Thymus (tissue), 11 donors: ENCODE results near the gene CCDC73. TPM values are rescaled to one million over a fixed set of nuclear protein-coding genes. Genes with fewer than 3 reads are reported as not detected.
"Not testable (repeated sequence)": the region's sequence is repeated elsewhere in the genome, so short reads cannot be mapped to it uniquely, and the experiment has no call there.

Experiments
- DNase-seq, 9 donors: peaks; one replicate each; pipeline ENCODE4 v3.0.0-alpha.2; 2013; ENCODE audit warnings: low spot score in 9 of 9, low read depth in 6 of 9, missing footprints in 1 of 9
- H3K27ac ChIP-seq, 2 donors: one replicate each; pipeline ENCODE4 v1.5.1; 2013; ENCODE audit warnings: control low read depth in 1 of 2, low read depth in 1 of 2, low read length in 1 of 2, mild to moderate bottlenecking in 1 of 2, moderate library complexity in 1 of 2
- H3K27me3 ChIP-seq, 2 donors: one replicate each; pipeline ENCODE4 v1.5.1; 2013; ENCODE audit warnings: low read length in 1 of 2; ENCODE audit not compliant: control insufficient read depth in 2 of 2, insufficient read depth in 1 of 2
- H3K36me3 ChIP-seq, 2 donors: one replicate each; pipeline ENCODE4 v1.5.1; 2013; ENCODE audit warnings: low read length in 1 of 2, mild to moderate bottlenecking in 1 of 2, moderate library complexity in 1 of 2; ENCODE audit not compliant: control insufficient read depth in 2 of 2, insufficient read depth in 2 of 2
- H3K4me1 ChIP-seq, 2 donors: one replicate each; pipeline ENCODE4 v1.5.1; 2013; ENCODE audit warnings: low read length in 2 of 2; ENCODE audit not compliant: control insufficient read depth in 2 of 2, insufficient read depth in 2 of 2
- H3K4me3 ChIP-seq, 2 donors: one replicate each; pipeline ENCODE4 v1.5.1; 2013; ENCODE audit warnings: low read length in 2 of 2, control low read depth in 1 of 2, mild to moderate bottlenecking in 1 of 2
- H3K9me3 ChIP-seq, 2 donors: one replicate each; pipeline ENCODE4 v1.5.1; 2013; ENCODE audit warnings: low read length in 1 of 2, mild to moderate bottlenecking in 1 of 2; ENCODE audit not compliant: control insufficient read depth in 2 of 2, insufficient read depth in 1 of 2
- WGBS: extraction: QIAGEN DNeasy Blood & Tissue Kit; methylation state at CpG from one replicate; pipeline ENCODE4 v1.1.7; 2013; 5-methylcytosine and 5-hydroxymethylcytosine counted together
- polyA plus RNA-seq: library from polyadenylated mRNA; stranded (reverse); fragments of 200-250 nt; gene quantifications from one replicate; pipeline ENCODE4 v1.2.3, GENCODE V29; 2013
- total RNA-seq: library from RNA; stranded (reverse); fragments of 120-200 nt; gene quantifications from one replicate; pipeline ENCODE4 v1.2.4, GENCODE V29; 2013
- donor health status: healthy.

Gene CCDC73
- total and polyA plus RNA-seq, 2 donors = 0.05 to 0.25 TPM

DNA sequence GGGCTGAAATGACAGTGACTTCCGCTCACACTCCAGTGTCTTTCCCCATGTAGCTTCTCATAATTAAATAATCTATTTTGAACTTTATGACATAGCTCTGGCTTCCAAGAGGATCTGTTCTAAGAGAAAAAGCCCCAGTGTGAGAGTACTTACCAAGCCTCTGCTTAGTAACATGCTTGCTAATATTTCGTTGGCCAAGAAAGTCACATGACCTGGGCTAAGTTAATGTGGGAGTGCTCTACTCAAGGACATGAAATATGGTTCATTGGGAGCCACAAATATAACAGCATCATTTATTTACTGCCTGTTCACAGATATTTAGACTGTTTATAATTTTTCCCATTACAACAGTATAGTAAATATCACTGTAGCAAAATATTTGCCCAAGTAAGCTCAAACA, 42.5 kb downstream of the CCDC73 start:
- H3K9me3 ChIP-seq = no peaks in the 10 kb centered on the region
- no peak for DNase-seq
- 98% methylated on average over 2 of the region's 2 CpGs for WGBS
- H3K27ac ChIP-seq = no peak overlapping the region
- no peaks in the 10 kb centered on the region for H3K27me3 ChIP-seq
- no peak overlapping the region for H3K4me3 ChIP-seq
- H3K36me3 ChIP-seq = no peaks in the 10 kb centered on the region
- no peaks in the 10 kb centered on the region for H3K4me1 ChIP-seq

DNA sequence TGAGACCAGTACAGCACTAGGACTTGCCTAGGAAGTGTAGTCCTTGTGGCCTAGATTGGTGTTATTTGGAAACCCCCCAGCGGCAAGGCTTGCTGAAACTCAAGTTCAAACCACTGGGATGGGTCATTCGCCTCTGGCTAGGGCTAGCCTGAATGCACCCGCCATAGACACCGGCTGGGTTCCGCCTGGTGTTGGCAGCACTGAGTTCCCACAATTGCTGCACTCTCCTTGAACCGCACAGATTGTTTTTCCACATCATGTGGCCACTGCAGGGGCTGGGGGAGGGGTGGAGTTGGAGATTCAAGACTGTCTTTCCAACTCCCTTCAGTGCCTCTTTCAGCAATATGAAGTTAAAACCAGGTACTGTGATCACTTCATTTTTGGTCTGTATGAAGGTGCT, 43.1 kb downstream of the CCDC73 start:
- H3K27me3 ChIP-seq = no peaks in the 10 kb centered on the region

DNA sequence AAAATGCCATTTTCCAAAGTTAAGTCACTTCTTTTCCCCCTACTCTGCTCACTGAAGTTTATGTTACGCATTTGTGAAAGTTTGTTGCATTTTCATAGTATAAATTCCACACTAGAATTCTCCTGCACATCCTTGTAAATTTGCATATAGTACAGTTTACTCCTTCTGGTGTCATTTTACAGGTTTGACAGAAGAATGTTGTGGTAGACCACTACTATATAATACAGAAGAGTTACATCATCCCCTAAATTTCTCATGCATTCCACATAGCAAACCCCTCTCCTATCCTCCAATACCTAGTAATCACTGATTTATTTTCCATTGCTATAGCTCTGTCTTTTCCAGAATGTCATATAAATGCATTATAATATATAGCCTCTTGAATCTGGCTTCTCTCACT, 64.5 kb downstream of the CCDC73 start:
- Histone ChIP-seq H3K27ac (no peak overlapping the region), H3K4me1 (no peaks in the 10 kb centered on the region), H3K9me3 (no peaks in the 10 kb centered on the region), H3K27me3 (no peaks in the 10 kb centered on the region), H3K4me3 (no peak overlapping the region), H3K36me3 (no peaks in the 10 kb centered on the region)
- no peak for DNase-seq
- 96% methylated on average over 1 of the region's 1 CpG for WGBS

More for the DNA sequence above, 43.1 kb downstream of the CCDC73 start:
- H3K27ac ChIP-seq = no peak overlapping the region
- no peak overlapping the region for H3K4me3 ChIP-seq
- H3K4me1 ChIP-seq = no peaks in the 10 kb centered on the region
- DNase-seq = no peak
- H3K9me3 ChIP-seq = no peaks in the 10 kb centered on the region
- H3K36me3 ChIP-seq = no peaks in the 10 kb centered on the region
- 91% methylated on average over 6 of the region's 6 CpGs for WGBS

DNA sequence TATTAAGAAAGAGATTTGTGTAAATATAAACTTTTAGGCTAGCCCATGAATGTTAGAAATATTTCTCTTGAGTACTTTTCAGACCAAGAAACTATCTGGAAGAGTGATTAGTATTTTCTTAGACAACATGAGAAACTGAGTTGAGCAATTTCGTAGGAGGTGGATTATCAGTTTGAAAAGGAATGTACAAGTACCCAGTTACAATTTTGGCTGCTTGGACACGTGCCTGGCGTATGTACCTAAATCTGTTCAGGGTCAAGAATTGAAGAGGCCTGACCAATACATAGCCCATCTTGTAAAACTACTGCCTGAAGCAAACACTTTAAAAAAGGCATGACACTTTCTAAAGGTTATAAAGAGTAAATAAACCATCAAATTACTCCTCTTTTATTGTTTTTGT, 71.1 kb downstream of the CCDC73 start:
- no peaks in the 10 kb centered on the region for H3K36me3 ChIP-seq
- 92% methylated on average over 3 of the region's 3 CpGs for WGBS
- H3K4me1 ChIP-seq = no peaks in the 10 kb centered on the region
- no peaks in the 10 kb centered on the region for H3K27me3 ChIP-seq
- no peak overlapping the region for H3K4me3 ChIP-seq
- no peaks in the 10 kb centered on the region for H3K9me3 ChIP-seq
- no peak for DNase-seq
- no peak overlapping the region for H3K27ac ChIP-seq

DNA sequence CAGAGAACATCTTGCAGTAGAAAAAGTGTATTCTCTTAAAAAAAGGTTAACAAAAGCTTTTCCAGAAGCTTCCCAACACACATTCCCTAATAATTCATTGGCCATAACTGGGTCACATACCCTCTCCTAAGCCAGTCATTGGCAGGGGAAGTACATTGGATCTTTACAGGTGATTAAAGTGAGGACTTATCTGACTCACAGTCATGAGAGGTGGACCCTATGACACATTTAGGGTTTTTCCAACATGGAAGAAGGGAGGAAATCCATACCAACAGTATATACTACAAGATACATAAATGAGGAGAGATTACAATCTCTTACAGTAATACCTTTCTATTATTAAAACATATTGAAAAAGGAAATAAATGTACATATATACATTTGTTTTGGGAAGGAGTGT, 72.2 kb downstream of the CCDC73 start:
- H3K27ac ChIP-seq = no peak overlapping the region
- H3K4me3 ChIP-seq = no peak overlapping the region
- no peaks in the 10 kb centered on the region for H3K4me1 ChIP-seq
- no peaks in the 10 kb centered on the region for H3K36me3 ChIP-seq
- DNase-seq = no peak
- H3K27me3 ChIP-seq = no peaks in the 10 kb centered on the region
- H3K9me3 ChIP-seq = no peaks in the 10 kb centered on the region

DNA sequence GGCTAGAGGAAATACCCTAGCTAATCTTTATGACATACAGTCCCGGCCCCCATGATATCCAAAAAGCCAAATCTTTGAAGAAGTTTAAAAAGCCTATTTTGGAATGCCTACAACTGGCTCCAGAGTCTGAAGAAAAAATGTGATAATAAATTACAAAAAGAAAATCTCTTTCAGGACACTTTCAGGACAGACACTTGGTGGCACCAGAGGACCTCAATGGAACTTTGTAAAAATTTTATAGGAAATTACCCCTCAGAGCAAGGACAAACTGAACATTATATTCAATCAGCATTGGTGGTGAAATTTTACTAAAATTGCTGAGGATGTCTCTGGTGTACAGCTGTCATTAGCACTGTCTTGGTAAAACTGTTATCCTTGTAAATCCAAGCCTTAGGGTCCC, 81.0 kb downstream of the CCDC73 start:
- no peak overlapping the region for H3K4me3 ChIP-seq
- no peak overlapping the region for H3K27ac ChIP-seq
- no peaks in the 10 kb centered on the region for H3K36me3 ChIP-seq
- H3K27me3 ChIP-seq = no peaks in the 10 kb centered on the region
- 56% methylated on average over 1 of the region's 1 CpG for WGBS
- H3K9me3 ChIP-seq = no peaks in the 10 kb centered on the region
- no peak for DNase-seq
- H3K4me1 ChIP-seq = no peaks in the 10 kb centered on the region

DNA sequence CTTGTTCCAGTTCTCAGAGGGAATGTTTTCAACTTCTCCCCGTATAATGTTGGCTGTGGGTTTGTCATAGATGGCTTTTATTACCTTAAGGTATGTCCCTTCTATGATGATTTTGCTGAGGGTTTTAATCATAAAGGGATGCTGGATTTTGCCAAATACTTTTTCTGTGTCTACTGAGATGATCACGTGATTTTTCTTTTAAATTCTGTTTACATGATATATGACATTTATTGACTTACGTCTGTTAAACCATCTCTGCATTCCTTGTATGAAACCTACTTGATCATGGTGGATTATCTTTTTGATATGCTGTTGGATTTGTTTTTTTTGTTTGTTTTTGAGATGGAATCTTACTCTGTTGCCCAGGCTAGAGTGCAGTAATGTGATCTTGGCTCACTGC, 85.5 kb downstream of the CCDC73 start:
- H3K4me3 ChIP-seq, H3K27me3 ChIP-seq, DNase-seq, H3K27ac ChIP-seq, H3K4me1 ChIP-seq, H3K36me3 ChIP-seq: not testable (repeated sequence)
- H3K9me3 ChIP-seq = peaks cover 0 to 15% of the 10 kb centered on the region in 2 donors
- 96% methylated on average over 3 of the region's 3 CpGs for WGBS

DNA sequence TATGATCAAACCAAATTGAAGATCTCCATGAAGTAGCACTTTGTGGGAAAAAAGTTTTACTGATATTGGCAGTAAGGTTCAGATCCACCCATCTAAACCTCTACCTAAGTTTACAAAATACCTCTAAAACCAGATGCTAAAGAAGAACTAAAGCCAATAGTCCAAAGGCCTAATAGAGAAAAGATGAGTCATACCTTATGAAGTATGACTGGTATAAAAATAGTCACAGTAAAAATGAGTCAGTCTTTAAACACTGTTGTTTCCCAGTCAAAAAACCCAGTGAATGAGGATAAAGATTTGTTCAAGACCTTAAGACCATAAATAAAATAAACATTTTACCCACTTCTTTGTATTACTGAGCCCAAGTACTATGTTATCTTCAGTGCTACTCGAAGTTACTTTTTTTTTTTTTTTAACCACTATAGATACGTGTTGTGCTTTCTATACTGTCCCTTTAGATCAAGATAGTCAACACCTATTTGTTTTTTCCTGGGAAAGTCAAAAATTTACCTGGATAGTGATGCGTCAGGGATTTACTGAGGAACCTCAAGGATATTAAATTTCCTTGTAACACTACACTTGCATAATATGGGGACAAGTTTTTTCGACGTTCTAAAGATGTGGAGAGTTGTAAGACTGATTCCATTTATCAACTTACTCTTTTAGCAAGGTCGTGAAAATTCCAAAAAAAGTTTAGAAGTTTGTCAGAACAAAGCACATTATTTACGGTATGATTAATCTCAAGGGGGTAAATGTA, 87.3 kb downstream of the CCDC73 start:
- Histone ChIP-seq H3K4me3 (no peak overlapping the region), H3K4me1 (no peaks in the 10 kb centered on the region), H3K9me3 (peaks cover 0 to 16% of the 10 kb centered on the region in 2 donors), H3K36me3 (no peaks in the 10 kb centered on the region), H3K27ac (no peak overlapping the region), H3K27me3 (no peaks in the 10 kb centered on the region)
- no peak for DNase-seq
- 80% methylated on average over 7 of the region's 7 CpGs for WGBS

DNA sequence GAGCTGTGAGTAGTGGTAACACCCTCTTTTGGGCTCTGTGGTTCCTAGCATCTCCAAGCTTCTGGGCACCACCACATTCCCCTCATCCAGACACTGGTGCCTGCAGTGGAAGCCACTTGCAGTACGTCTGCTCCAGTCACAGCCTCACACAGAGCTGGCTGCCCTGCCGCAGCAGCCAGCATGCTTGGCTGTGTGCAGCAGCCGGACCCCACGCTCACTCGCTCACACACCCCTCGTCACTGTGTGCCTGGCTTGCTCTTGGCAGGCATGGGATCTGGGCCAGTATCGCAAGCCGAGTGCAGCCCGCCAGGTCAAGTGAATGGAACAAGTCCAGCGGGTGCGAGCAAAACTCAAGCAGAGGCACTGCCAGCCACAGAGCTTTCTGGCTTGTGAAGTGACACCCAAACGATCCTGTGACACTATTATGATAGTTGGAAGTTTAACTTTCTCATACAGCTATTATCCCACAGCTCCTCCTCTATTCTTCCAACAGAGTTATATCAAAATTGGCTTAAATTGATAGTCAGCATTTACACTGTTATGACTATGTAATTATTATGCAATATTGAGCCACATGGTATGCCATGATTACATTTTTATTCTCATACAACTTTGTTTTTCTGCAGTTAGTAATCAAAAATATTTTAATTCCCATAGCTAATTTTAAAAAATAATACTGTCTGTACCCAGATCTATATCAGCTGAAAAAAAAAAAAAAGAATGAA, 89.0 kb downstream of the CCDC73 start:
- WGBS = 96% methylated on average over 12 of the region's 12 CpGs
- no peak overlapping the region for H3K4me3 ChIP-seq
- no peak for DNase-seq
- H3K36me3 ChIP-seq = no peaks in the 10 kb centered on the region
- no peak overlapping the region for H3K27ac ChIP-seq
- no peaks in the 10 kb centered on the region for H3K27me3 ChIP-seq
- peaks cover 0 to 16% of the 10 kb centered on the region in 2 donors for H3K9me3 ChIP-seq
- H3K4me1 ChIP-seq = no peaks in the 10 kb centered on the region
